ENCODE measurements around the gene VPS35.

VPS35 gene

GRCh38 chr16:46688654-46689364 lies at the start of gene VPS35:
TSS of gene VPS35 (minus strand) at chr16:46689178. CDS start at chr16:46689133, 45 bp downstream.
- peak; percentile 99 for DNase-seq (ENCODE audit: low read depth)

DNA sequence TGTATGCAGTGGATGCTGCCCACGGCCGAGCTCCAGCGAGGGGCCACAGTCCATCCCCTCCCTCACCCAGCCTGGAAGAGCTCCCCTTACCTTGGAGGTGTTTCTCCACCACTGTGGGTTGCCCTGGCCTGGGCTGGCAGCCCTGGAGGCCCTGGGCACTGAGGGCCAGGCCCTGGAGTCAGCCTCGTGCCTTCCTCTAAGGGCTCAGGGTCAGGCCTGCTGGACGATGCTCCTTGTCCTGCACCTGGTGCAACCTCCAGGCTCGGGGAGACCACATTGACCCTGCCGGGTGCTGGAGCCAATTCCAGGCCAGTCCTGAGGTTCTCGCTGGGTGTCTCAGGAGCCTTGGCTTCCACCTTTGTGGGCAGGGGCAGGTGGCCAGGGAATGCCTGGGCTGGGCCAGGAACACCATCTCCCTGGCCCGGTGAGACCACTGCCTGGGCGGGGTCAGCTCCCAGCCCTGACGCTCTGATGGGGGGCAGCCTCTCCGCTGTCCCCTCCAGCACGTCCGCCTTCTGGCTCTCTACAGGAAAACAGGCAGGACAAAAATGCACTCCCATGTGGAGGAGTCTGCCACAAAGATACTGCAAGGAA lies 48.7 kb upstream of the VPS35 start:
- DNase-seq (ENCODE audit: low read depth) = no peak

GRCh38 chr16:46736695-46737094 lies 47.7 kb upstream of the VPS35 start:
- no peak for DNase-seq (ENCODE audit: low read depth)

DNA sequence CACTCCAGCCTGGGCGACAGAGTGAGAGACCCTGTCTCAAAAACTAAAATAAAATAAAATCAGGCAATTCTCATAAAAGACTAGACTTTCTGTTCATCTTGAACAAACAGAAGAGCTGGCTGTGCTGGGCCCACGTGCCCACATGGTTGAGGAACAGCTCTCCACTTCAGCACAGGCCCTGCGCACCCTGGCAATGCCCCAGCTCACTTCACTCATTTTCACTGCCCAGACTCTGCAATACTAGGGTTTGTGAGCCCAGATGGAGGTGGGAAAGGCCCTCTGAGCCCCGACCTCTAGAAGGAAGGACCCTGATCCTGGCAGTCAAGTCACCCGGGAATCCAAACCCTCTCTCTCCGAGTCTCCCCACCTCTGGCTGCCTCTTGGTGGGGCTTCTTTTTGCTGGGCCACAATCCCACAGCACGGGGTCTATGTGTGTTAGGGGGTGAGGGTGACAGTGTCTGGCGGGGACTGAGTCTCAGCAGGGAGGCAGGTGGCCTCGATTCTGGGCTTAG lies 44.4 kb upstream of the VPS35 start:
- DNase-seq (ENCODE audit: low read depth) = no peak

- no peak for DNase-seq (ENCODE audit: low read depth)
These were observed 43.6 kb upstream of the VPS35 start for GRCh38 chr16:46732561-46732960.

GRCh38 chr16:46731691-46732555 lies 42.9 kb upstream of the VPS35 start:
- DNase-seq (ENCODE audit: low read depth) = no peak

DNA sequence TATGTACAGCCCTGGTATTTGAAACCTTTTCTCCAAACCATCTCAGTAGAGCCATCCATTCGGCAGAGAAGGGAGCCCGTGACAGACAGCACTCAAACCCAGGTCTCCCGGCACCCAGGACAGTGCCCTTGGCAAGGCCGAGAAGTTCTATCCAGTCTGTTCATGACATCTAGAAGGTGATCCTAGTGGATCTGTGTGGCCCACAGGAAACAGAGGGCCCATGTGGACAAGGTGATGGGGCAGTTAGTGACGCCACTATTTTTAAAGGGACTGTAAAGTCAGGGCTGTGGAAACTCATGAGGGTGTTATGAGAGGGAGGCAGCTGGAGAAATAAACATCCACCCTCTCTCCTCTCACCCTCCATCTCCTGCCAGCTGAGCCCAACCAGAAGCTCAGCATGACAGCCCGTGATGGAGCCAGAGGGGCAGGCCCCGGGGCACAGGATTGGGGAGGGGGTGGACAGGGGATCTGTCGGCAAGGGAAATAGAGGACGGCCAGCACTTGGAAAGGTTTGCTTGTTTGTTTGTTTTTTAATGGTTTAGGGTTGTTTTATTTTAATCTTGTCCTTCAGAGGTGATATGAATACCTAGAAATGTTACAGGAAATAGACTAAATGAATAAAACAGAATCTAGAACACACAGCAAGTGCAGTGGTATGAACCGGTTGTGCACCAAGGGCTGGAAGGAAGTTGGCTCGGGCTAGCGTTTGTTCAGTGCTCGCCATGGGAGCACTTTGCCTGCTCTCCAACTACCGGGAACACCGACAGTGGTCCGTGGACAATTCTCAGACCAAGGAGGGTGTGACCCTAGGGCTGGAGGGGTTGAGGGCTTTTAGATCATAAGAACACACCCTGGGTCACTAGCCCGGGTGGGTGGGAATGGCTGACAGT lies 42.1 kb upstream of the VPS35 start:
- no peak for DNase-seq (ENCODE audit: low read depth)

- DNase-seq (ENCODE audit: low read depth) = no peak
These were observed 41.1 kb upstream of the VPS35 start for GRCh38 chr16:46730126-46730525.

- no peak for DNase-seq (ENCODE audit: low read depth)
These were observed 40.5 kb upstream of the VPS35 start for GRCh38 chr16:46729326-46729995.

GRCh38 chr16:46728806-46729205 lies 39.8 kb upstream of the VPS35 start:
- no peak for DNase-seq (ENCODE audit: low read depth)

DNA sequence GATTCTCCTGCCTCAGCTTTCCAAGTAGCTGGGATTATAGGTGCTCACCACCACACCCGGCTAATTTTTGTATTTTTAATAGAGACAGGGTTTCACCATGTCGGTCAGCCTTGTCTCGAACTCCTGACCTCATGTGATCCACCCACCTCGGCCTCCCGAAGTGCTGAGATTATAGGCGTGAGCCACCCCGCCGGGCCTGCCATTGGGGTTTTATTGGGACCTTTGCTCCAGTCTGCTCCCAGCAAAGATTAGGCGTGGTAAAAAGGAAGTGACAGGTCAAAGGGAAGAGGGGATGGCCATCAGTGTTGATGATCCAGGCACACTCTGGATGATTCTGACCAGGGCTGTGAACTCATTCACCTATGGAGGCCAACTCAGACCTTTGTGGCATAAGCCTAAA lies 38.7 kb upstream of the VPS35 start:
- no peak for DNase-seq (ENCODE audit: low read depth)

- no peak for DNase-seq (ENCODE audit: low read depth)
These were observed 38.2 kb upstream of the VPS35 start for GRCh38 chr16:46727184-46727583.

- DNase-seq (ENCODE audit: low read depth) = no peak
These were observed 32.9 kb upstream of the VPS35 start for GRCh38 chr16:46721885-46722284.

DNA sequence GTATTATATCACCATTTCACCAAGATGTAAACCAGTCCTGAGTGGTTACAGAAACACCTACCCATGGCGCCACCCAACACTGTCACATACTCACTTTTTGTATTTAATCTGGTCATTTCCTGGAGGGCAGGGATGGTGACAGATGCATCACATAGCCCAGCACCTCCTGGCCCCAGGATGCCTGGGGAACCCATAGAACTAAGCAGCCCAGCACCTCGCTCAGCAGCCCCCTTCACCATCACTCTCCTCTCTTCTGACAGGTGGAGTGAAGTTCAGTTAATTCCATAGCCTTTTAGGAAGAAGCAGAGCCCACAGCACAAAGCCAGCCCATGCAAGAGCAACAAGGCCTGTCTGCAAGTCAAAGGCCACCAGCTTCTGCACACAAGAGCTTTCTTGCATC lies 31.6 kb upstream of the VPS35 start:
- no peak for DNase-seq (ENCODE audit: low read depth)

DNA sequence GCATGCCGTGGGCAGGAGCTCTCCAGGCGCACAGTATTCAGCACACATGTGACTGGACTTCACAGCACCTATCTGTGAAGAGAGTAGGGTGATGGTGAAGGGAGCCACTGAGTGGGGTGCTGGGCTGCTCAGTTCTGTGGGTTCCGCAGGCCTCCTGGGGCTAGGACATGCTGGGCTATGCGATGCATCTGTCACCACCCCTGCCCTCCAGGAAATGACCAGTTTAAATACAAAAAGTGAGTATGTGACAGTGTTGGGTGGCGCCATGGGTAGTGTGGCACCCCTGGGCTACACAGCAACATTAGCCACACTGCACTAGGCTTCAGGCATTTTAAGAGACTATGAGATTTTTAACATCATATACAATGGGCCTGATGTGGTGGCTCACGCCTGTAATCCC lies 30.6 kb upstream of the VPS35 start:
- no peak for DNase-seq (ENCODE audit: low read depth)

DNA sequence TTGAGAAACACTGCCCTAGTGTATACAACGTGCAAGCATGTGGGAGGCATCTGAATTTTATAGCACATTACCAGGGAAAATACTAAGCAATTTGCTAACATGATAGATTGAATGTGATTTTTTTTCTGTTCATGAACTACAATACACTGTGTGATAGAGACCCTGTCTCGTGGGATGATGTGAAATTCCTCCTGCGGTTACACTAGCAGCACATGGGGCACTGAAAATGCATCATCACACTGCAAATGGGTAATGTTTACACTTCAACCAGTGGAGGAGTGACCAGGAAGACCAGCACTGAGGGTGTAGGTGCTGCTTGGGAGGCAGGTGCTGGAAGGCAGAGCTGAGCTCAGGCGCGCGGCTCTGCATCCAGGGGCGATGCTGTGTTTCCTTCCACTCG lies 29.2 kb upstream of the VPS35 start:
- DNase-seq (ENCODE audit: low read depth) = no peak

DNA sequence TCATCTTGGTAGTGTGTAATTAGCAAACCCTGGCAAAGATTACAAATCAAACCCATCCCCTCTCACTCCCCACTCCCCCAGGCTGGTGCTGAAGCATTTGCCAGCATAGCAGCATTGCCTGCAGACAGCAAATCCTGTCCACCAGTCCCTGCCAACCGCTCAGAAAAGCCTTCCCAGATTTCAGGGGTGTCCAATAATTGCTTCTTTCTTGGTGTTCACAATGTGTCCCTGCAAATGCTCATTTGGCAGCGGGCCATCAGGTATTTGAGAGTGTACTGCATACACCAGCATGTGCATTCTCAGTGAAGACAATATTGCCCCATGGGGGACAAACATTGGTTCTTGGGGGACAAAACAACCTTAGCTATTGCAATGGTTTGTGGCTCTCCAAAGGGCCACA lies 28.7 kb upstream of the VPS35 start:
- no peak for DNase-seq (ENCODE audit: low read depth)

GRCh38 chr16:46715769-46716305 lies 26.9 kb upstream of the VPS35 start:
- DNase-seq (ENCODE audit: low read depth) = no peak

GRCh38 chr16:46714797-46715591 lies 26.0 kb upstream of the VPS35 start:
- no peak for DNase-seq (ENCODE audit: low read depth)

GRCh38 chr16:46713634-46714033 lies 24.7 kb upstream of the VPS35 start:
- DNase-seq (ENCODE audit: low read depth) = no peak
